ENCODE results near the gene CCDC120.

- TF ChIP-seq MXD4 (CRISPR knock-in tag; IDR thresholded peaks at IDR 0.05; ENCODE audit: borderline replicate concordance) (no peak), CTCF (IDR thresholded peaks at IDR 0.05) (no peak), ZNF317 (CRISPR knock-in tag; IDR thresholded peaks at IDR 0.05; ENCODE audit: borderline replicate concordance, low read depth) (no peak), HMGXB4 (CRISPR knock-in tag; IDR thresholded peaks at IDR 0.05) (no peak), ZNF512 (CRISPR knock-in tag; IDR thresholded peaks at IDR 0.05; ENCODE audit: borderline replicate concordance) (no peak)
Measured at GRCh38 chrX:49019050-49019449, 39.7 kb upstream of the CCDC120 start.
